Stimulated activated CD4-positive, alpha-beta T cell treated with anti-CD3 and anti-CD28 coated beads, Interleukin-4, amount 100 ng/mL, for 48 hours (primary cell): ENCODE results near the gene ZYG11A.
A peak's percentile ranks its signal among the peaks of the same experiment; 100 is the strongest.

Source experiments
- DNase-seq, 2 donors: peaks; one replicate each; pipeline ENCODE4 v3.0.0-alpha.2; 2020; ENCODE audit warnings: low read depth in 2 of 2

Gene ZYG11A

GRCh38 chr1:52877554-52877953 is 35.0 kb downstream of the ZYG11A start:
- DNase-seq = no peak

- no peak for DNase-seq
These were observed 37.6 kb downstream of the ZYG11A start for GRCh38 chr1:52880206-52880605.

DNA sequence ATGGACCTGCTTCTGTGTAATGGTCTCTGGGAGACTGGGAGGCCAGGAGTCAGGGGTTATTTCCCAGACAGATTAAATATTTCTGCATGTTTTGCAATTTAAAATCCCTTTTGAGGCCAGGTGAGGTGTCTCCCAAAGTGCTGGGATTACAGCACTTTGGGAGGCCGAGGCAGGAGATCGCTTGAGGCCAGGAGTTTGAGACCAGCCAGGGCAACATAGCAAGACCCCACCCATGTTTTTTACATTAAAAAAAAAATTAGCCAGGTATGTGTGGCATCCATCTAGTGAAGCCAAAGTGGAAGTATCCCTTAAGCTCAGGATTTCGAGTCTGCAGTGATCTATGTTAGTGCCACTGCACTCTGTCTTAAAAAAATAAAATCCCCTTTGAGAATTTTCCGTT is 44.9 kb downstream of the ZYG11A start:
- no peak for DNase-seq

DNA sequence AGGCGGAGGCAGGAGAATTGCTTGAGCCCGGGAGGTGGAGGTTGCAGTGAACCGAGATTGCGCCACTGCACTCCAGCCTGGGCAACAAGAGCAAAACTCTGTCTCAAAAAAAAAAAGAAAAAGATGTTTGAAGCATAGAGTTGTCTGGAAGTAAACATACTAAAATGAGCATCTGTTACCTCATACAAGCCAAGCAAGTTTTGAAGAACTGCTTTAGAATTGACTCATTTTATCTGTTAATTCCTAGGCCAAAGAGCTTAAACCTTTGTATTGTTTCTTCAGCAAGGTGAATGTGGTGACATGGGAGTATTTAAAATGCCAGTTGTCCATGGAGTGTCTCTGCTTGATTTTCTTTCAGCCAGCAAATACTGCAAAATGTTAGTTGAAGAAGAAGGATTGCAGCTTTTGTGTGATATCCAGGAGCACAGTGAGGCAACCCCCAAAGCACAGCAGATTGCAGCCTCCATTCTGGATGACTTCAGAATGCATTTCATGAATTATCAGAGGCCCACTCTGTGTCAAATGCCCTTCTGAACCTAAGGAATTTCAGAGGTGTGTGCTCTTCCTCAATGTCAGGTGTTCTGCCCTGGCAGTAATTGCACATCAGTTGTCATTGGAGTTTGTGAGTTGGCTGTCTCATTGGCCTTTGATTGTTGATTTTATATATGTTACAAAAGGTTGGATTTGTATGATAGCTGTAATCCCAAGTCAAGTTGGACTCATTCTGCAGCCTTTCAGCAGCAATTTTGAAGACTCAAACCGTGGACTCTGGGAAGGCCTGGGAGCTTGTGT is 50.1 kb downstream of the ZYG11A start:
- no peak for DNase-seq

GRCh38 chr1:52899445-52899894 is 56.9 kb downstream of the ZYG11A start:
- no peak for DNase-seq

GRCh38 chr1:52900402-52900801 is 57.8 kb downstream of the ZYG11A start:
- no peak for DNase-seq

GRCh38 chr1:52901384-52901783 is 58.8 kb downstream of the ZYG11A start:
- no peak for DNase-seq

DNA sequence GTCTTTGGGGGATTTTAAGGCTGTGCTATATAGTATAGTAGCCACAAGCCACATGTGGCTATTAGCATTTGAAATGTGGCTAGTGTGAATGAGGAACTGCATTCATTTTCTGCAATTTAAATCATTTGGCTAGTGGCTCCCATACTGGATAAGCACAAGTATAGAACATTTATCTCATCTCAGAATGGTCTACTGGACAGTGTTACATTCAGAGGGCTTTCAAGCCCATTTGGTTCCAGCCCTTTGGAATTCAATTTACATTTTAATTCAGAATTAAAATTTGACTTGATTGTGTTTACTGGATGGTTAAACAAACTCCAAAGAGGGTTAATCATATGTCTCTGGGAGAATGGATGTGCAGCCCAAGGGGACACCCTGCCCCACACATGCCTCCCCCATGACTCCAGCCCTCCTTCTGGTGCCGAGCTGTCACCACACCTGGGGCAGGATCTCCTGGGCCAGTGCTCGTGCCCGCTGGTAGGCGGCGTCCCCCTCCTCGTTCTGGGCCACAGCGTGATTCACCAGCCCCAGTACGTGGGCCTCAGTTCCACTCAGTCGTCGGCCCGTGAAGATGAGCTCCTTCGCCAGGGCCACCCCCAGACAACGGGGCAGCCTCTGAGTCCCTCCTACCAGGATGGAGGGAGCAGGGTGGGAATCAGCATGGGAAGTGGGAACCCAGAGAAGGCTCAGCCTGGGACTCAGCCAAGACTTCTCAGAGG is 61.8 kb downstream of the ZYG11A start:
- no peak for DNase-seq

GRCh38 chr1:52904927-52905698 is 62.6 kb downstream of the ZYG11A start:
- DNase-seq = peak in 1 of 2 donors; percentile 19

GRCh38 chr1:52906135-52906603 is 63.6 kb downstream of the ZYG11A start:
- DNase-seq = no peak

DNA sequence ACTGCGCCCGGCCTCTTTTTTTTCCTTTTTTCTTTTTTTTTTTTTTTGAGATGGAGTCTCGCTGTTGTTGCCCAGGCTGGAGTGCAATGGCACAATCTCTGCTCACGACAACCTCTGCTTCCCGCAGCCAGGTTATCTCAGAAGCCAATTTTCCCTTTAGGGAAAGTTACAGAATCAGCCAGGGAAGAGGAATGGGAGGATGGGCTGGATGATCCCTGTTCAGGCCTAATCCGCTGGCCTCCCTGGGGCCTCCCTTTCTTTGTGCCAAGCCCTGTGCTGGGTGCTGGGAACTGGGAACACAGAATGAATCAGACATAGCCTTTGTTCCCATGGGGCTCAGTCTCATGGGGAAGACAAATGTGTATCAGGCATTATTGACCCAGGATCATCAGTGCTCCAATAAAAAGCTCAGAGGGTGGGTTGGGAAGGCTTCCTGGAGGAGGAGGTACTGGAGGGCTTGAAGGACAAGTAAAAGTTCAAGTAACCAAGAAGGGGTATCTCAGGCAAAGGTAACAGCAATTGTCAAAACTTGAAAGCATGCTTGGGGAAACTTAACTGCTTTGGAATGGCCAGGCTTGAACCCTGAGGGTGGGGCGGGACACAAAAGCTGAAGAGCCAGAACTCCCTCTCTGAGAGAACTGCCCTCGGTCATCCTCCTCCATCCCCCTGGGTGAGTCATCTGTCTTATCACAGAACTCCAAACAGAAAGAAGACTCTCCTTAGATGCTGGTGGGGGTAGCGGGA is 64.7 kb downstream of the ZYG11A start:
- DNase-seq = no peak

DNA sequence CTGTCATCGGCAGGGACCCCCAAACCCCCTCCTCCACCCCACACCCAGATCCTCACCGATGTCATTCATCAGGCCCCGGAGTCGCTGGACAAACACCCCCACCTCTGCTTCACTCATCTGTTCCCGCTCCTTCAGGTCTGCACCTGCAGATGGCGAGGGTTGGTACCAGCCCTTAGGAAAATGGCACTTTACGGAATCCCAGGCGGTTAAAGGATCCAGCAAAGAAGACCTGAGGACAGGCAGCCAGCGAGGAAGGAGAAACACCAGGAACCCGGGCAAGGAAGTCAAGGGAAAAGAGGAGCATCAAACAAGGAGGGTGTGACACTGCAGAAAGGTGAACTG is 65.2 kb downstream of the ZYG11A start:
- DNase-seq = no peak

DNA sequence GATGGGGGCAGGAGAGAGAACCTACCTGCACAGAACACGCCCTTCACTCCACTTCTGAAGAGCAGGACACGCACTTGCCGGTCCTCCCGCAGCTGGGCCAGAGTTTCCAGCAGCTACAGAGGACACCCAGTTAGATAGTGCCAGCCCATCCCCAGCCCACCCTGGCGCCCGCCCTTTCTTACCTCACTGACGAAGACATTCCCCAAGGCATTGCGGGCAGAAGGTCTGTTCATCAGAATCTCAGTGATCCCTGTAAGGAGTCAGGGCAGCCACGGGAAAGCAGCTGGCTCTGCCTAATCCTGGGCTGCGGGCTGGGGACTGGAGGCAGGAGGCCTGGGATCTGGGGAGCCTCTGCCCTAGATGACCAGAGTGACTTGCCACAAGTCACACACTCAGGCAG is 69.0 kb downstream of the ZYG11A start:
- no peak for DNase-seq

DNA sequence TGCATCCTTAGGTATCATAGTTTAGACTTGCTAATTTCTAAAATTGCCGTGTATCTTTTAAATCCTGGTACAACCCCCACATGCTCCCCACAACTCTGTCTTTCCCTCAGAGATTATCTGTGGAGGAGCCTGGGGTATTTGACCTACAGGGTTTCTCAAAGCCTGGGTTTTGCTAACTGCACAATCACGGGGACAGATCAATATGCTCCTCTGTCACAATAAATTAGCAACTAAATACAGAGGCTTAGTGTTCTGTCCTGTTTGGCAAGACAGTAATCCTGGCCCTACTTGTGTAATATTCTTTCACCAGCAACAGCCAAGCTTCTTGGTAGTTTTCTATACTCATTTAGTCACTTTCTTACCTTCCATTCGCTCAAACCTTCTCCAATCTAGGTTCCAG is 70.5 kb downstream of the ZYG11A start:
- no peak for DNase-seq

GRCh38 chr1:52913537-52913936 is 71.0 kb downstream of the ZYG11A start:
- DNase-seq = no peak

DNA sequence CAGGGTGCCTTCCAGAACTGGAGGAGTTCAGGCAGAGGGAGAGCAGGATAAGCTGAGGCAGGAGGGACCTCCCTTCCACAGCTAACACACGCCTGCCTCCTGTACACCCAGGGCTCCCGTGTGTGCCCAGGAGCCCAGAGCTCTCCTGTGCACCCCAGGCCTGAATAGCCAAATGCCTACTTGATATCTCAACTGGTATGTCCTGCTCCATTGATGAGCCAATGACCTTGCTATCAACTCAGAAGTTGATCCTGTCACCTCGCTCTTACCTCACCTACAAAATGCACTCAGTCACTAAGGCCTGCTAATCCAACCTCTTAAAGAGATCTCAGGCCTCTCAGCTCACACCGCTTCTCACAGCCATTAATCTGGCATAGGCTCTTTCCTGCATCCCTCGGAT is 71.9 kb downstream of the ZYG11A start:
- no peak for DNase-seq

- DNase-seq = no peak
These were observed 72.8 kb downstream of the ZYG11A start for GRCh38 chr1:52915211-52915854.

- DNase-seq = no peak
These were observed 73.3 kb downstream of the ZYG11A start for GRCh38 chr1:52915855-52916220.

- DNase-seq = no peak
These were observed 73.8 kb downstream of the ZYG11A start for GRCh38 chr1:52916241-52916975.

GRCh38 chr1:52917156-52917555 is 74.6 kb downstream of the ZYG11A start:
- no peak for DNase-seq

DNA sequence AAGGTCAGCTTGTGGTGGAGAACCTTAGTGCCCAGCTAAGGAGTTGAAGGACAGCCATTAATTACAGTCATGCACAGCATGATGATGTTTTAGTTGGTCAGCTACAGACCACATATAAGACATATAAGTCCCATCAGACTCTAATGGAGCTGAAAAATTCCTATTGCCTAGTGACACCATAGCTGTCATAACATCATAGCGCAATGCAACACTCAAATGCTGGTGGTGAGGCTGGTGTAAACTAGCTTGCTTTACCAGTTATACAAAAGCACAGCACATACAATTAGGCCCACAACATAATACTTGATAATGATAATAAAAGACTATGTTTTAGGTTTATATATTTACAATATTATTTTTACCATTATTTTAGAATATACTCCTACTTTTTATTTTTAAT is 75.0 kb downstream of the ZYG11A start:
- DNase-seq = no peak
